Kidney (tissue), 14 donors: ENCODE data around the gene NR2F1-AS1. TPM values are rescaled to one million over a fixed set of nuclear protein-coding genes. Genes with fewer than 3 reads are reported as not detected.

Experiments
- DNase-seq, 5 donors: peaks; one replicate each; pipeline ENCODE4 v3.0.0-alpha.2; 2013 to 2020
- FAIRE-seq: peaks from 2 replicates; lab custom pipeline; 2012; peaks lifted over from hg19 to GRCh38; lab: Jason Lieb, UNC
- H3K27ac ChIP-seq, 2 donors: one replicate each; pipeline ENCODE4 v1.7.0; 2013; ENCODE audit warnings: low read depth in 2 of 2, low read length in 2 of 2, inconsistent platforms in 1 of 2
- H3K27me3 ChIP-seq: one replicate; pipeline ENCODE4 v1.7.1; 2013; ENCODE audit warnings: low read length, inconsistent platforms; ENCODE audit not compliant: control insufficient read depth, insufficient read depth
- H3K36me3 ChIP-seq, 3 donors: one replicate each; pipeline versions ENCODE4 v1.7.0 to v1.7.1; 2013; ENCODE audit warnings: low read length in 3 of 3, control low read depth in 1 of 3, inconsistent platforms in 1 of 3; ENCODE audit not compliant: insufficient read depth in 3 of 3, control insufficient read depth in 2 of 3
- H3K4me1 ChIP-seq, 3 donors: one replicate each; pipeline versions ENCODE4 v1.7.0 to v1.7.1; 2013; ENCODE audit warnings: low read length in 3 of 3, inconsistent platforms in 1 of 3, low read depth in 1 of 3; ENCODE audit not compliant: control insufficient read depth in 2 of 3, insufficient read depth in 2 of 3
- H3K4me3 ChIP-seq, 3 donors: one replicate each; pipeline versions ENCODE4 v1.7.0 to v1.8.1; 2013; ENCODE audit warnings: low read length in 3 of 3, control low read depth in 1 of 3, inconsistent platforms in 1 of 3
- H3K9ac ChIP-seq, 3 donors: one replicate each; pipeline versions ENCODE4 v1.7.0 to v1.7.1; 2013; ENCODE audit warnings: low read length in 3 of 3, control low read depth in 1 of 3, inconsistent platforms in 1 of 3
- H3K9me3 ChIP-seq, 3 donors: one replicate each; pipeline versions ENCODE4 v1.7.0 to v1.7.1; 2013; ENCODE audit warnings: low read length in 3 of 3, control low read depth in 1 of 3, inconsistent platforms in 1 of 3; ENCODE audit not compliant: control insufficient read depth in 2 of 3, insufficient read depth in 1 of 3
- intact Hi-C: fragments of 100-400 bp; cut with DNase I; formaldehyde crosslinking; loops from one replicate; pipeline ENCODE4 v1.11.1; 2022
- polyA plus RNA-seq: library from polyadenylated mRNA; stranded (reverse); fragments of 350-450 nt; fragmentation: Illumina TruSeq; extraction: RNeasy Lipid Tissue Mini Kit (QIAGEN cat#74804); gene quantifications from one replicate; pipeline ENCODE4 v1.2.3, GENCODE V29; 2014; ENCODE audit warnings: low read depth, low replicate concordance; ENCODE audit not compliant: insufficient read depth
- total RNA-seq: library from RNA; stranded (reverse); fragmentation: NEBNext Ultra II Directional; extraction: Animal tissue kit (Norgen Biotek cat#: 25700); gene quantifications from one replicate; pipeline ENCODE4 v1.2.1, GENCODE V29; 2021
- TF ChIP-seq, protein P1 (sequence below): IDR thresholded peaks from 3 replicates; pipeline ENCODE4 v1.5.1; 2012; ENCODE audit warnings: mild to moderate bottlenecking, moderate library complexity, borderline replicate concordance; ENCODE audit not compliant: insufficient read depth; ENCODE audit errors: extremely low read depth
- donor health status: control.
- donor health status: control.
- donor health status: control.
- donor health status: control.
- donor health status: control.
- donor health status: DM: yes; HTN: yes; CAD: no.
- donor health status: Normal renal cell carcinoma (clear cell type).

The NR2F1-AS1 gene
- total and polyA plus RNA-seq, 2 donors from 2014 or later: 13.0 to 16.0 TPM

- H3K4me1 ChIP-seq: peaks cover 0 to 8% (median 5%) of the 10 kb centered on the region in 3 donors
- DNase-seq: no peak
- H3K4me3 ChIP-seq: no peak overlapping the region
- no peaks in the 10 kb centered on the region for H3K36me3 ChIP-seq
- peaks cover 2% of the 10 kb centered on the region for H3K27me3 ChIP-seq
- no peak overlapping the region for H3K27ac ChIP-seq
- intact Hi-C loops: no loop called here
- TF ChIP-seq, protein P1, sequence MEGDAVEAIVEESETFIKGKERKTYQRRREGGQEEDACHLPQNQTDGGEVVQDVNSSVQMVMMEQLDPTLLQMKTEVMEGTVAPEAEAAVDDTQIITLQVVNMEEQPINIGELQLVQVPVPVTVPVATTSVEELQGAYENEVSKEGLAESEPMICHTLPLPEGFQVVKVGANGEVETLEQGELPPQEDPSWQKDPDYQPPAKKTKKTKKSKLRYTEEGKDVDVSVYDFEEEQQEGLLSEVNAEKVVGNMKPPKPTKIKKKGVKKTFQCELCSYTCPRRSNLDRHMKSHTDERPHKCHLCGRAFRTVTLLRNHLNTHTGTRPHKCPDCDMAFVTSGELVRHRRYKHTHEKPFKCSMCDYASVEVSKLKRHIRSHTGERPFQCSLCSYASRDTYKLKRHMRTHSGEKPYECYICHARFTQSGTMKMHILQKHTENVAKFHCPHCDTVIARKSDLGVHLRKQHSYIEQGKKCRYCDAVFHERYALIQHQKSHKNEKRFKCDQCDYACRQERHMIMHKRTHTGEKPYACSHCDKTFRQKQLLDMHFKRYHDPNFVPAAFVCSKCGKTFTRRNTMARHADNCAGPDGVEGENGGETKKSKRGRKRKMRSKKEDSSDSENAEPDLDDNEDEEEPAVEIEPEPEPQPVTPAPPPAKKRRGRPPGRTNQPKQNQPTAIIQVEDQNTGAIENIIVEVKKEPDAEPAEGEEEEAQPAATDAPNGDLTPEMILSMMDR: no peak
- H3K9ac ChIP-seq: no peak overlapping the region
- H3K9me3 ChIP-seq: no peaks in the 10 kb centered on the region
- FAIRE-seq: no peak
These were observed 35.6 kb upstream of the NR2F1-AS1 start for GRCh38 chr5:93616538-93617174.

- Histone ChIP-seq H3K9ac (no peak overlapping the region), H3K27ac (no peak overlapping the region), H3K9me3 (no peaks in the 10 kb centered on the region), H3K27me3 (peaks cover 21% of the 10 kb centered on the region), H3K4me3 (peak overlapping the region in 1 of 3 donors; percentile 32), H3K36me3 (no peaks in the 10 kb centered on the region), H3K4me1 (peaks cover 0 to 5% (median 4%) of the 10 kb centered on the region in 3 donors)
- DNase-seq (no peak), FAIRE-seq (no peak)
- intact Hi-C loops: no loop called here
- TF ChIP-seq, protein P1: no peak
These were observed 31.8 kb upstream of the NR2F1-AS1 start for GRCh38 chr5:93612855-93613243.

GRCh38 chr5:93611976-93612854 is 31.2 kb upstream of the NR2F1-AS1 start:
- TF ChIP-seq, protein P1: no peak
- H3K9me3 ChIP-seq: no peaks in the 10 kb centered on the region
- H3K4me1 ChIP-seq: peaks cover 0 to 5% (median 4%) of the 10 kb centered on the region in 3 donors
- H3K27me3 ChIP-seq: peaks cover 21% of the 10 kb centered on the region
- no peak overlapping the region for H3K9ac ChIP-seq
- no peak for FAIRE-seq
- DNase-seq: peak; percentile 59 to 85 (median 82)
- no peaks in the 10 kb centered on the region for H3K36me3 ChIP-seq
- intact Hi-C loops: no loop called here
- H3K27ac ChIP-seq: no peak overlapping the region
- H3K4me3 ChIP-seq: peak overlapping the region; percentile 32 to 63 (median 42)
